ENCODE data around the gene ADAP1. TPM values are rescaled to one million over a fixed set of nuclear protein-coding genes. Genes with fewer than 3 reads are reported as not detected.
A peak's percentile ranks its signal among the peaks of the same experiment; 100 is the strongest.

ADAP1 gene
- total RNA-seq, 1 experiment from 2014 or later, result 34.0 TPM

DNA sequence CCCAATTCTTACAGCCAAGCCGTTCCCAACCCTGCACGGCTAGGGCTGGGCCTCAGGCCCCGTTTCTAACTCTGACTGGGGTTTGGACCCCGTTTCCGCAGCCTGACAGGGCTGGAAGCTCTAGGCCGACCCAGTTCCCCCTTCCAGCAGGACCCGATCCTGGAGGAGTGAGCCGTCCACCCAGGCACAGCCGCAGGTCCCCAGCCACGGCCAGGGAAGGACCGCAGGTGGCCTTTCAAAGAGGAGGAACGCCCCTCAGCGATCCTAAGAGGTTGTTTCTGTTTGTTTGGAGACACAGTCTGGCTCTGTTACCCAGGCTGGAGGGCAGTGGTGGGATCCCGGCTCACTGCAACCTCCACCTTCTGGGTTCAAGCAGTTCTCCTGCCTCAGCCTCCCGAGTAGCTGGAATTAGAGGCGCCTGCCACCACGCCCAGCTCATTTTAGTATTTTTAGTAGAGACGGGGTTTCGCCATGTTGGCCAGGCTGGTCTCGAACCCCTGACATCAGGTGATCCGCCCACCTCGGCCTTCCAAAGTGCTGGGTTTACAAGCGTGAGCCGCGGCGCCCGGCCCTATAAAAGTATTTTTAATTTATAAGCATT, 78.9 kb downstream of the ADAP1 start:
- DNase-seq (ENCODE audit: low read depth, low spot score), result no peak
- H4K20me1 ChIP-seq (ENCODE audit: insufficient read depth), result no peaks in the 10 kb centered on the region; the same call in 1 of the 2 replicates
- CTCF ChIA-PET, result interaction anchor here (0.9 kb wide), 1 partner anchor 89 kb away, joined by 4 read pairs; no protein-coding TSS in a partner anchor
- RAD21 ChIA-PET (ENCODE audit: low non-redundant PET in 1 of 2, low total read pairs in 2 of 2, uncharacterized antibody in 2 of 2, unreplicated experiment in 2 of 2), result no interaction called here
- intact Hi-C loops (cut with micrococcal nuclease), result no loop called here
- BruUV-seq (replicated peaks), result TSS peak; percentile 86
- H3K9me2 ChIP-seq (ENCODE audit: insufficient read depth), result no peaks in the 10 kb centered on the region
- no peaks in the 10 kb centered on the region for H3K27me3 ChIP-seq (ENCODE audit: insufficient read depth, low read length)
- peaks cover 11 to 26% of the 10 kb centered on the region in 2 experiments for H3K4me1 ChIP-seq (ENCODE audit: control insufficient read depth in 1 of 2, insufficient read depth in 2 of 2, low read length in 2 of 2)
- POLR2A ChIA-PET, result no interaction called here
- TF ChIP-seq JUND (IDR thresholded peaks at IDR 0.05) (no peak), SIN3A (IDR thresholded peaks at IDR 0.05; ENCODE audit: low read depth) (no peak), CBX3 (IDR thresholded peaks at IDR 0.05; ENCODE audit: low read depth) (no peak), FOSL1 (IDR thresholded peaks at IDR 0.05; ENCODE audit: low read depth) (no peak), EZH2 (IDR thresholded peaks at IDR 0.05) (no peak), SP1 (IDR thresholded peaks at IDR 0.05; ENCODE audit: low read depth) (no peak), CEBPB (IDR thresholded peaks at IDR 0.05; ENCODE audit: low read depth) (no peak), TCF7L2 (IDR thresholded peaks at IDR 0.05; ENCODE audit: borderline replicate concordance, extremely low read depth, insufficient read depth, insufficient read length) (no peak), POLR2A (IDR thresholded peaks at IDR 0.05; ENCODE audit: borderline replicate concordance, extremely low read depth, insufficient read depth, insufficient read length) (no peak), EGR1 (IDR thresholded peaks at IDR 0.05; ENCODE audit: low read depth) (no peak), EZH2phosphoT487 (IDR thresholded peaks at IDR 0.05; ENCODE audit: borderline replicate concordance) (no peak), RAD21 (IDR thresholded peaks at IDR 0.05; ENCODE audit: low read depth) (no peak), ZNF274 (IDR thresholded peaks at IDR 0.05; ENCODE audit: low read depth, low read length) (no peak)
- TF ChIP-seq, protein P1, sequence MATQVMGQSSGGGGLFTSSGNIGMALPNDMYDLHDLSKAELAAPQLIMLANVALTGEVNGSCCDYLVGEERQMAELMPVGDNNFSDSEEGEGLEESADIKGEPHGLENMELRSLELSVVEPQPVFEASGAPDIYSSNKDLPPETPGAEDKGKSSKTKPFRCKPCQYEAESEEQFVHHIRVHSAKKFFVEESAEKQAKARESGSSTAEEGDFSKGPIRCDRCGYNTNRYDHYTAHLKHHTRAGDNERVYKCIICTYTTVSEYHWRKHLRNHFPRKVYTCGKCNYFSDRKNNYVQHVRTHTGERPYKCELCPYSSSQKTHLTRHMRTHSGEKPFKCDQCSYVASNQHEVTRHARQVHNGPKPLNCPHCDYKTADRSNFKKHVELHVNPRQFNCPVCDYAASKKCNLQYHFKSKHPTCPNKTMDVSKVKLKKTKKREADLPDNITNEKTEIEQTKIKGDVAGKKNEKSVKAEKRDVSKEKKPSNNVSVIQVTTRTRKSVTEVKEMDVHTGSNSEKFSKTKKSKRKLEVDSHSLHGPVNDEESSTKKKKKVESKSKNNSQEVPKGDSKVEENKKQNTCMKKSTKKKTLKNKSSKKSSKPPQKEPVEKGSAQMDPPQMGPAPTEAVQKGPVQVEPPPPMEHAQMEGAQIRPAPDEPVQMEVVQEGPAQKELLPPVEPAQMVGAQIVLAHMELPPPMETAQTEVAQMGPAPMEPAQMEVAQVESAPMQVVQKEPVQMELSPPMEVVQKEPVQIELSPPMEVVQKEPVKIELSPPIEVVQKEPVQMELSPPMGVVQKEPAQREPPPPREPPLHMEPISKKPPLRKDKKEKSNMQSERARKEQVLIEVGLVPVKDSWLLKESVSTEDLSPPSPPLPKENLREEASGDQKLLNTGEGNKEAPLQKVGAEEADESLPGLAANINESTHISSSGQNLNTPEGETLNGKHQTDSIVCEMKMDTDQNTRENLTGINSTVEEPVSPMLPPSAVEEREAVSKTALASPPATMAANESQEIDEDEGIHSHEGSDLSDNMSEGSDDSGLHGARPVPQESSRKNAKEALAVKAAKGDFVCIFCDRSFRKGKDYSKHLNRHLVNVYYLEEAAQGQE (IDR thresholded peaks at IDR 0.05; ENCODE audit: low read depth), result no peak
- TF ChIP-seq, protein P2, sequence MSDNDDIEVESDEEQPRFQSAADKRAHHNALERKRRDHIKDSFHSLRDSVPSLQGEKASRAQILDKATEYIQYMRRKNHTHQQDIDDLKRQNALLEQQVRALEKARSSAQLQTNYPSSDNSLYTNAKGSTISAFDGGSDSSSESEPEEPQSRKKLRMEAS (IDR thresholded peaks at IDR 0.05), result no peak
- TF ChIP-seq, protein P3, sequence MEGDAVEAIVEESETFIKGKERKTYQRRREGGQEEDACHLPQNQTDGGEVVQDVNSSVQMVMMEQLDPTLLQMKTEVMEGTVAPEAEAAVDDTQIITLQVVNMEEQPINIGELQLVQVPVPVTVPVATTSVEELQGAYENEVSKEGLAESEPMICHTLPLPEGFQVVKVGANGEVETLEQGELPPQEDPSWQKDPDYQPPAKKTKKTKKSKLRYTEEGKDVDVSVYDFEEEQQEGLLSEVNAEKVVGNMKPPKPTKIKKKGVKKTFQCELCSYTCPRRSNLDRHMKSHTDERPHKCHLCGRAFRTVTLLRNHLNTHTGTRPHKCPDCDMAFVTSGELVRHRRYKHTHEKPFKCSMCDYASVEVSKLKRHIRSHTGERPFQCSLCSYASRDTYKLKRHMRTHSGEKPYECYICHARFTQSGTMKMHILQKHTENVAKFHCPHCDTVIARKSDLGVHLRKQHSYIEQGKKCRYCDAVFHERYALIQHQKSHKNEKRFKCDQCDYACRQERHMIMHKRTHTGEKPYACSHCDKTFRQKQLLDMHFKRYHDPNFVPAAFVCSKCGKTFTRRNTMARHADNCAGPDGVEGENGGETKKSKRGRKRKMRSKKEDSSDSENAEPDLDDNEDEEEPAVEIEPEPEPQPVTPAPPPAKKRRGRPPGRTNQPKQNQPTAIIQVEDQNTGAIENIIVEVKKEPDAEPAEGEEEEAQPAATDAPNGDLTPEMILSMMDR (IDR thresholded peaks at IDR 0.05 in 2 of 3, conservative IDR thresholded peaks at IDR 0.05 in 1 of 3; ENCODE audit: borderline replicate concordance in 1 of 3, insufficient read depth in 1 of 3, low read depth in 2 of 3, low read length in 2 of 3), result no peak
- H3K79me2 ChIP-seq (ENCODE audit: insufficient read depth, low read length), result peaks cover 38% of the 10 kb centered on the region
- peak overlapping the region; percentile 49 for H3K27ac ChIP-seq (ENCODE audit: low read depth, low read length)
- peak overlapping the region; percentile 64 for H3K9ac ChIP-seq (ENCODE audit: low read length)
- H2AFZ ChIP-seq (ENCODE audit: low read depth, low read length, poor library complexity, severe bottlenecking), result no peak overlapping the region
- H3K36me3 ChIP-seq (ENCODE audit: control insufficient read depth in 1 of 2, insufficient read depth in 2 of 2, low read length in 2 of 2), result peaks cover 10 to 19% of the 10 kb centered on the region in 2 experiments; a peak in 3 of 4 replicates
- H3K9me3 ChIP-seq (ENCODE audit: control insufficient read depth in 1 of 2, insufficient read depth in 1 of 2, low read depth in 1 of 2, low read length in 2 of 2), result no peaks in the 10 kb centered on the region
- no peak for ATAC-seq
- peak overlapping the region; percentile 32 to 44 for H3K4me3 ChIP-seq (replicated peaks in 1 of 2; ENCODE audit: low read depth in 1 of 2, low read length in 2 of 2)
- H3K4me2 ChIP-seq (ENCODE audit: low read length), result peak overlapping the region; percentile 70
